ENCODE results near the gene MC3R.

MC3R gene

DNA sequence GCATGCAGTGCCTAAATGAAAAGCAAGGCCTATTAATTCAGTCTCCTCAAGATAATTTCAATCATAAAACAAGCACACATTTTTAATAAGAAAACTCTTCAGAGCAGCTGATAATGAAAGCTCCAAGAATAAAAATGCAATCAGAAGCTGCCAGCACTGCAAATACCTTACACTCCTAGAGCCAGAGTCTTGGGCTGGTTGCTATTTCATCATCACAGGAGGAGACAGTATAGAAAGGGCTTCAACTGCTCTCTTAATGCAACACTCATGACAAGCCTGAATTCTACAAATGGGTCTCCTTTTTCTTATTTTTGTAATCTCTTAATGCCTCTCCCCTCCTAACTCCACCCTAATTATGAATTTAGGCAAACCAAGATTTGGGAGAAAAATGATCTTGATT is 11.2 kb upstream of the MC3R start:
- Histone ChIP-seq H3K27me3 (ENCODE audit: insufficient read depth, low read length) (no peaks in the 10 kb centered on the region), H3K27ac (ENCODE audit: low read depth, low read length, poor library complexity, severe bottlenecking) (no peak overlapping the region), H3K4me1 (ENCODE audit: insufficient read depth, low read length, severe bottlenecking) (no peaks in the 10 kb centered on the region), H3K9me3 (ENCODE audit: low read length) (no peaks in the 10 kb centered on the region; the same call in 1 of the 2 replicates), H3K79me2 (ENCODE audit: insufficient read depth, low read length) (no peaks in the 10 kb centered on the region), H3K9ac (ENCODE audit: low read length) (no peak overlapping the region), H3K9me2 (ENCODE audit: low read depth, low read length) (no peaks in the 10 kb centered on the region), H3K4me3 (ENCODE audit: low read depth, low read length, poor library complexity, severe bottlenecking) (no peak overlapping the region), H4K20me1 (ENCODE audit: insufficient read depth, low read length) (no peaks in the 10 kb centered on the region), H2AFZ (ENCODE audit: low read length) (no peak overlapping the region), H3K4me2 (ENCODE audit: low read length) (no peak overlapping the region), H3K36me3 (ENCODE audit: insufficient read depth, low read length) (no peaks in the 10 kb centered on the region), H3F3A (ENCODE audit: insufficient read depth, low read length) (no peaks in the 10 kb centered on the region)
- no peak for TF ChIP-seq EZH2 (IDR thresholded peaks at IDR 0.05; ENCODE audit: borderline replicate concordance, low read length)
- TF ChIP-seq, protein P1, sequence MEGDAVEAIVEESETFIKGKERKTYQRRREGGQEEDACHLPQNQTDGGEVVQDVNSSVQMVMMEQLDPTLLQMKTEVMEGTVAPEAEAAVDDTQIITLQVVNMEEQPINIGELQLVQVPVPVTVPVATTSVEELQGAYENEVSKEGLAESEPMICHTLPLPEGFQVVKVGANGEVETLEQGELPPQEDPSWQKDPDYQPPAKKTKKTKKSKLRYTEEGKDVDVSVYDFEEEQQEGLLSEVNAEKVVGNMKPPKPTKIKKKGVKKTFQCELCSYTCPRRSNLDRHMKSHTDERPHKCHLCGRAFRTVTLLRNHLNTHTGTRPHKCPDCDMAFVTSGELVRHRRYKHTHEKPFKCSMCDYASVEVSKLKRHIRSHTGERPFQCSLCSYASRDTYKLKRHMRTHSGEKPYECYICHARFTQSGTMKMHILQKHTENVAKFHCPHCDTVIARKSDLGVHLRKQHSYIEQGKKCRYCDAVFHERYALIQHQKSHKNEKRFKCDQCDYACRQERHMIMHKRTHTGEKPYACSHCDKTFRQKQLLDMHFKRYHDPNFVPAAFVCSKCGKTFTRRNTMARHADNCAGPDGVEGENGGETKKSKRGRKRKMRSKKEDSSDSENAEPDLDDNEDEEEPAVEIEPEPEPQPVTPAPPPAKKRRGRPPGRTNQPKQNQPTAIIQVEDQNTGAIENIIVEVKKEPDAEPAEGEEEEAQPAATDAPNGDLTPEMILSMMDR (IDR thresholded peaks at IDR 0.05; ENCODE audit: low read length) = no peak

DNA sequence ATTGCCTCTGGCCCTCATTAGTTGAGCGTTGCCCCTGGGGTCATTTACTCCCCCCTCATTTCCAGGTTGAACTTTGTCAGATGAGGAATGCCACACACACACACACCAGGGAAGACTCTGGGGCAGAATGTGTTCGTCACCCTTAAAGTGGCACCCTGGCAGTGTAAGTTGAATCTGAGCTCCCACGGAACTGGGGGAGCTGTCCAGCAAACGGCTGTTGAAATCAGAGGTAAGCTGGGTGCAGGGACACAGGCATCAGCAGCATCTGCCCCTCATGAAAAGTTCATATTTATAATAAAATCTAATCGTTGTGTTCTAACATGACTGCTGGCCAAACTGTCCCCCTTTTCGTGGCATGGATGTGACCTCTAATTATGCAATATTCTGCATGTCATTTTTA is 4.3 kb upstream of the MC3R start:
- Histone ChIP-seq H3K4me2 (ENCODE audit: low read length) (no peak overlapping the region), H3K27ac (ENCODE audit: low read depth, low read length, poor library complexity, severe bottlenecking) (no peak overlapping the region), H3K27me3 (ENCODE audit: insufficient read depth, low read length) (no peaks in the 10 kb centered on the region), H2AFZ (ENCODE audit: low read length) (no peak overlapping the region), H3K9me3 (ENCODE audit: low read length) (no peaks in the 10 kb centered on the region), H3F3A (ENCODE audit: insufficient read depth, low read length) (no peaks in the 10 kb centered on the region), H3K4me1 (ENCODE audit: insufficient read depth, low read length, severe bottlenecking) (no peaks in the 10 kb centered on the region), H3K79me2 (ENCODE audit: insufficient read depth, low read length) (no peaks in the 10 kb centered on the region), H4K20me1 (ENCODE audit: insufficient read depth, low read length) (no peaks in the 10 kb centered on the region), H3K36me3 (ENCODE audit: insufficient read depth, low read length) (no peaks in the 10 kb centered on the region), H3K9ac (ENCODE audit: low read length) (no peak overlapping the region), H3K9me2 (ENCODE audit: low read depth, low read length) (no peaks in the 10 kb centered on the region), H3K4me3 (ENCODE audit: low read depth, low read length, poor library complexity, severe bottlenecking) (no peak overlapping the region)
- TF ChIP-seq, protein P1 (IDR thresholded peaks at IDR 0.05; ENCODE audit: low read length) = no peak
- TF ChIP-seq EZH2 (IDR thresholded peaks at IDR 0.05; ENCODE audit: borderline replicate concordance, low read length) = no peak

DNA sequence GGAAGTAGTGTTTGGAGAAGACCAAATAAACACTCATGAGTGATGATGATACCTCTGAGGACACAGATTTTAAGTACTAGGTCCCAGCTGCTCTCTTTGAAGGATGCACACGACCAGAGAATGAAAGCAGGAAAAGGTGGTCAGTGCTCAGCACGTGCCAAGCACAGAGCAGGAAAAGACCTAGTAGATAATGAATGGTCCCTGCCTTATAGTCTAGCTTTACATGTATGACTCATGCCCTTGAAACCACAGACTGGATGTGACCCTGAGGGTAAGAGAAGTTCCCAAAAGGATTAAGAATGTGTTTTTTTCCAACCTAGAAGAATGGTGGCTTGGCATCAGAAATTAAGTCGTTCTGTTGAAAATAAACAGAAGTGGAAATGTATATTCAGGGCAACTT is 2.8 kb upstream of the MC3R start:
- Histone ChIP-seq H3K27me3 (ENCODE audit: insufficient read depth, low read length) (no peaks in the 10 kb centered on the region), H3K36me3 (ENCODE audit: insufficient read depth, low read length) (no peaks in the 10 kb centered on the region), H3K27ac (ENCODE audit: low read depth, low read length, poor library complexity, severe bottlenecking) (no peak overlapping the region), H4K20me1 (ENCODE audit: insufficient read depth, low read length) (no peaks in the 10 kb centered on the region), H3K4me2 (ENCODE audit: low read length) (no peak overlapping the region), H3F3A (ENCODE audit: insufficient read depth, low read length) (no peaks in the 10 kb centered on the region), H3K79me2 (ENCODE audit: insufficient read depth, low read length) (no peaks in the 10 kb centered on the region), H2AFZ (ENCODE audit: low read length) (no peak overlapping the region), H3K9me2 (ENCODE audit: low read depth, low read length) (no peaks in the 10 kb centered on the region), H3K9me3 (ENCODE audit: low read length) (no peaks in the 10 kb centered on the region), H3K4me3 (ENCODE audit: low read depth, low read length, poor library complexity, severe bottlenecking) (no peak overlapping the region), H3K9ac (ENCODE audit: low read length) (no peak overlapping the region), H3K4me1 (ENCODE audit: insufficient read depth, low read length, severe bottlenecking) (no peaks in the 10 kb centered on the region)
- TF ChIP-seq EZH2 (IDR thresholded peaks at IDR 0.05; ENCODE audit: borderline replicate concordance, low read length) = no peak
- TF ChIP-seq, protein P1 (IDR thresholded peaks at IDR 0.05; ENCODE audit: low read length) = no peak

All from OCI-LY1 (cell line).